Measurements from ENCODE around the gene LRRTM4. TPM values are rescaled to one million over a fixed set of nuclear protein-coding genes. Genes with fewer than 3 reads are reported as not detected.
"Not testable (repeated sequence)": the region's sequence is repeated elsewhere in the genome, so short reads cannot be mapped to it uniquely, and the experiment has no call there.

LRRTM4 gene
- total RNA-seq, 1 donor from 2014 or later: 0.98 TPM

DNA sequence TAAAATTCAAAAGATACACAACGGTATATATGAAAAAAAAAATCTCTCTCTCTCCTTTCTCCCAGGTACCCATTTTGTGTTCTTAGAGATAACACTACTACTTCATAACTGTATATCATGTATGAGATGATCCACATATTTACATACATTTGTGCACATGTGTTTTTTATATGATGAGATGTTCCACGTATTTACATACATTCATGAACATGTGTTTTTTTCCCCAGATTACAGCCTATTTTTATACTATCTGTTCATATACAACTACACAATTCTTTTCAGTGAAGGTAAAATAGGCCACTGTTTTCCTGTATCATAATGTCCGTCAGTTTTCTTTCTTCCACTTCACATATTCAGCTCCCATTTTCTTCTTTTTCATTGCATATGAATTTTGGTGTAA is 808.9 kb downstream of the LRRTM4 start:
- no peaks in the 10 kb centered on the region for H3K27me3 ChIP-seq
- TF ChIP-seq POLR2A (IDR thresholded peaks at IDR 0.05) (no peak), POLR2AphosphoS5 (IDR thresholded peaks at IDR 0.05; ENCODE audit: insufficient read depth in 1 of 2, low read depth in 1 of 2) (no peak)
- TF ChIP-seq, protein P1, sequence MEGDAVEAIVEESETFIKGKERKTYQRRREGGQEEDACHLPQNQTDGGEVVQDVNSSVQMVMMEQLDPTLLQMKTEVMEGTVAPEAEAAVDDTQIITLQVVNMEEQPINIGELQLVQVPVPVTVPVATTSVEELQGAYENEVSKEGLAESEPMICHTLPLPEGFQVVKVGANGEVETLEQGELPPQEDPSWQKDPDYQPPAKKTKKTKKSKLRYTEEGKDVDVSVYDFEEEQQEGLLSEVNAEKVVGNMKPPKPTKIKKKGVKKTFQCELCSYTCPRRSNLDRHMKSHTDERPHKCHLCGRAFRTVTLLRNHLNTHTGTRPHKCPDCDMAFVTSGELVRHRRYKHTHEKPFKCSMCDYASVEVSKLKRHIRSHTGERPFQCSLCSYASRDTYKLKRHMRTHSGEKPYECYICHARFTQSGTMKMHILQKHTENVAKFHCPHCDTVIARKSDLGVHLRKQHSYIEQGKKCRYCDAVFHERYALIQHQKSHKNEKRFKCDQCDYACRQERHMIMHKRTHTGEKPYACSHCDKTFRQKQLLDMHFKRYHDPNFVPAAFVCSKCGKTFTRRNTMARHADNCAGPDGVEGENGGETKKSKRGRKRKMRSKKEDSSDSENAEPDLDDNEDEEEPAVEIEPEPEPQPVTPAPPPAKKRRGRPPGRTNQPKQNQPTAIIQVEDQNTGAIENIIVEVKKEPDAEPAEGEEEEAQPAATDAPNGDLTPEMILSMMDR (IDR thresholded peaks at IDR 0.05): no peak
- DNase-seq (ENCODE audit: extremely low spot score in 2 of 2): no peak
- H3K4me1 ChIP-seq: no peaks in the 10 kb centered on the region
- no peak overlapping the region for H3K4me3 ChIP-seq
- no peaks in the 10 kb centered on the region for H3K9me3 ChIP-seq
- no peaks in the 10 kb centered on the region for H3K36me3 ChIP-seq
- no peak overlapping the region for H3K27ac ChIP-seq
- intact Hi-C loops (cut with DNase I): no loop called here

DNA sequence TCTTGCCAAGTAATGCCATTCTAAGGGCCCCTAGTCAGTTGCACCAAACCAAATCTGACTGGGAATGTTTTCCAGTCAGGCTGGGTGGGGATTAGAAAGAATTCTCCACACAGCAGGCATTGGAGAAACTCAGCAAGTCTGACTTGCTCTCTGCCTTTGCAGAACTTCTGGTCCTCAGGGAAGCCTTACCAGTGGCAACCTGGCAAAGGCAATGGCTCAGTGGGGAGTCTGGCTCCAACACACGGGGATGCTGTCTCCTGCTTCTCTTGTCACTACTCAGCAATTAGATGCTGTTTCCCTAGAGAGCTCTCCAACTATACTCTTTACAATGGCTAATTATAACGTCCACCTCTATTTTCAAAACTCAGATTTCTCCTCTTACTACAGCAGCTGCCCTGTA is 810.7 kb downstream of the LRRTM4 start:
- no peak for DNase-seq (ENCODE audit: extremely low spot score in 2 of 2)
- TF ChIP-seq, protein P1 (IDR thresholded peaks at IDR 0.05): no peak
- no peak for TF ChIP-seq POLR2A (IDR thresholded peaks at IDR 0.05)
- no peak for TF ChIP-seq POLR2AphosphoS5 (IDR thresholded peaks at IDR 0.05; ENCODE audit: insufficient read depth in 1 of 2, low read depth in 1 of 2)
- no peaks in the 10 kb centered on the region for H3K27me3 ChIP-seq
- no peaks in the 10 kb centered on the region for H3K4me1 ChIP-seq
- no peak overlapping the region for H3K27ac ChIP-seq
- intact Hi-C loops (cut with DNase I): no loop called here
- H3K9me3 ChIP-seq: no peaks in the 10 kb centered on the region
- no peaks in the 10 kb centered on the region for H3K36me3 ChIP-seq
- H3K4me3 ChIP-seq: no peak overlapping the region

DNA sequence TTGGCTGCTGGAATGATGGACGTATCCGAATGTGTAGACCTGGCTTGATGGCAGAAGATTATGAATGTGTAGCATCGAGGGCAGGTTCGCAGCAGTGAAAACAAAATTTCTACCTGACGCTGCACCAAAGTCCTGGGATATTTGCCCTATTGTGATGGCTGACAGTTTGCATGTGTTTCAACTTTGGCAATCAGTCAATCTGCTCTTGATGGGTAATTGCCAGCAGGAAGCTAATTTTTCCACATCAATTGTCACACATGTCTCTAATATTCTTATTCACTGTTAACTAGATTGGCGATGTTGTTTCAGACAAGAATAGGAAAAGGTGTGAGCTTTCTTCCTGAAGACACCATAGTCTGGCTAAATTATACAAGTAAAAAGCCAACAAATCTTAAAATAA is 821.3 kb downstream of the LRRTM4 start:
- DNase-seq (ENCODE audit: extremely low spot score in 2 of 2): no peak
- intact Hi-C loops (cut with DNase I): no loop called here
- no peak overlapping the region for H3K4me3 ChIP-seq
- H3K36me3 ChIP-seq: no peaks in the 10 kb centered on the region
- TF ChIP-seq, protein P1 (IDR thresholded peaks at IDR 0.05): no peak
- TF ChIP-seq POLR2AphosphoS5 (IDR thresholded peaks at IDR 0.05; ENCODE audit: insufficient read depth in 1 of 2, low read depth in 1 of 2) (no peak), POLR2A (IDR thresholded peaks at IDR 0.05) (no peak)
- no peak overlapping the region for H3K27ac ChIP-seq
- no peaks in the 10 kb centered on the region for H3K4me1 ChIP-seq
- H3K27me3 ChIP-seq: no peaks in the 10 kb centered on the region
- no peaks in the 10 kb centered on the region for H3K9me3 ChIP-seq

DNA sequence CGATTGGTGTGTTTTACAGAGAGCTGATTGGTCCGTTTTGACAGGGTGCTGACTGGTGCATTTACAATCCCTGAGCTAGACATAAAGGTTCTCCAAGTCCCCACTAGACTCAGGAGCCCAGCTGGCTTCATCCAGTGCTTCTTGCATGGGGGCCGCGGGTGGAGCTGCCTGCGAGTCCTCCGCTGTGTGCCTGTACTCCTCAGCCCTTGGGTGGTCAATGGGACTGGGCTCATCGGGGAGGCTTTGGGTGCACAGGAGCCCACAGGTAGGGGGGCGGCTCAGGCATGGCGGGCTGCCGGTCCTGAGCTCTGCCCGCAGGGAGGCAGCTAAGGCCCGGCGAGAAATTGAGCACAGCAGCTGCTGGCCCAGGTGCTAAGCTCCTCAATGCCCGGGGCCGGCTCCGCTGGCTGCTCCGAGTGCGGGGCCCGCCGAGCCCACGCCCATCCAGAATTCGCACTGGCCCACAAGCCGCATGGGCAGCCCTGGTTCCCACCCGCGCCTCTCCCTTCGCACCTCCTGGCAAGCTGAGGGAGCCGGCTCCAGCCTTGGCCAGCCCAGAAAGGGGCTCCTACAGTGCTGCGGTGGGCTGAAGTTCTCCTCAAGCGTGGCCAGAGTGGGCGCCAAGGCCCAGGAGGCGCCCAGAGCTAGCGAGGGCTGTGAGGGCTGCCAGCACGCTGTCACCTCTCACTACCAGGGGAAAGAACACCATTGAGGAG is 824.0 kb downstream of the LRRTM4 start:
- DNase-seq (ENCODE audit: extremely low spot score in 2 of 2); H3K9me3 ChIP-seq; H3K27ac ChIP-seq; H3K27me3 ChIP-seq; H3K4me3 ChIP-seq; H3K36me3 ChIP-seq; intact Hi-C loops (cut with DNase I); H3K4me1 ChIP-seq: not testable (repeated sequence)

Small RNA genes within 50 kb of the gene (small RNA-seq; reads per million reads assigned to genes)
- not detected for gene RNA5SP98

Data from vagina (tissue), 2 donors.